Fibroblast of skin of left biceps (primary cell): ENCODE results near the gene TDRD6.
"Not testable (repeated sequence)": the region's sequence is repeated elsewhere in the genome, so short reads cannot be mapped to it uniquely, and the experiment has no call there.

ENCODE experiments used
- DNase-seq, 2 experiments: peaks; one replicate each; pipeline ENCODE4 v3.0.0-alpha.2; 2013; ENCODE audit warnings: low read depth in 2 of 2

Gene TDRD6

GRCh38 chr6:46744159-46744725, 56.6 kb downstream of the TDRD6 start:
- DNase-seq: not testable (repeated sequence)

DNA sequence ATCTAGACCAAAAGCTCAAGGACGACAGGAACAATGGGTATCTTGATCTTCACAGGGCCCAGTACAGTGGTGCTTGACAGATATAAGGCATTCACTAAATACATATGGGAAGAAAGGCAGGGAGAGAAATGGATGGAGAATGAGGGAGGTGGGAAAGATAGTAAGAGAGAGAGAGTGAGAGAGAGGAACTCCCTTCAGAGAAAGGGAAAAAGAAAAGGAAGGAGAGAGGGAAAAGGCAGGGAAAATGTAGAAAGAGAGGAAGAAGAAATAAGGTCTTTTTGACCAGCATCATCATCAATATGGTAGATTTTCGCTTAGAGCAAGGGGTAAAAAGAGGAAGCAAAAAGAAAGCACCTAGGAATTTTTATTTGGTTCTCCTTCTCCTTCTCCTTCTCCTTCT, 58.3 kb downstream of the TDRD6 start:
- DNase-seq: no peak

- no peak for DNase-seq
These were observed 59.0 kb downstream of the TDRD6 start, which contains the start of gene ANKRD66 for GRCh38 chr6:46746696-46747095. ANKRD66 (plus strand) TSS chr6:46746933; CDS start chr6:46751949, 5,016 bp downstream.

- DNase-seq: no peak
These were observed 61.3 kb downstream of the TDRD6 start for GRCh38 chr6:46748940-46749503.

- no peak for DNase-seq
These were observed 62.0 kb downstream of the TDRD6 start for GRCh38 chr6:46749731-46750130.

DNA sequence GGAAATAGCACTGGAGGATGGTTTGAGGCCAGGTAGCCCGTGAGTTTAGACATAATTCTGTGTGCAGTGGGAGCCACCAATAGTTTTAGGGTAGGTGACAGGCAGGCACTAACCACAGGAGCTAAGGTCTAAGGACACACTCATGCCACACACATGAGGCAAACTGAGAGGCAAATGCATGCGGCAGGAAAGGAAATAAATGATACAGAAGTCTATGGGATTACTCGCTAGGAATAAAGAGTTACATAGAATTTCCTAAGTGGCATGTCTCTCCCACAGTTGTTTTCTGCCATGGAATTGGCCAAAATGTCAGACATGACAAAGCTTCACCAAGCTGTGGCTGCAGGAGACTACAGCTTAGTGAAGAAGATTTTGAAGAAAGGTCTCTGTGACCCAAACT, 64.0 kb downstream of the TDRD6 start:
- no peak for DNase-seq
